Adrenal gland (tissue), 12 donors: ENCODE data around the gene USP38. TPM values are rescaled to one million over a fixed set of nuclear protein-coding genes. Genes with fewer than 3 reads are reported as not detected.

Source experiments
- DNase-seq, 7 donors: peaks; one replicate each; pipeline ENCODE4 v3.0.0-alpha.2; 2019 to 2020
- H3K27ac ChIP-seq, 5 donors: fragments of 200-600 bp; sonication (generic) in 4 of 5; 1 replicate in 3 of 5; 2 replicates in 2 of 5; pipeline versions ENCODE4 v1.5.1 to v1.8.0; 2016 to 2020; ENCODE audit warnings: mild to moderate bottlenecking in 1 of 5
- H3K27me3 ChIP-seq: fragments of 200-600 bp; 2 replicates; pipeline ENCODE4 v1.8.0; 2021
- H3K36me3 ChIP-seq, 2 donors: fragments of 200-600 bp; replicated peaks in 1 of 2; 1 replicate in 1 of 2; 2 replicates in 1 of 2; pipeline versions ENCODE4 v1.5.1 to v1.8.0; 2018 to 2022
- H3K4me1 ChIP-seq, 2 donors: fragments of 200-600 bp; replicated peaks in 1 of 2; 1 replicate in 1 of 2; 2 replicates in 1 of 2; pipeline versions ENCODE4 v1.5.1 to v1.8.0; 2018 to 2021
- H3K4me3 ChIP-seq, 4 donors: fragments of 200-600 bp; sonication (generic) in 3 of 4; one replicate each; pipeline ENCODE4 v1.5.1; 2016 to 2018
- H3K9me3 ChIP-seq, 3 donors: fragments of 200-600 bp; sonication (generic) in 1 of 3; replicated peaks in 1 of 3; 1 replicate in 2 of 3; 2 replicates in 1 of 3; pipeline versions ENCODE4 v1.5.1 to v1.8.0; 2016 to 2021
- POLR2A ChIP-seq, 2 donors: fragments of 450-650 bp; IDR thresholded peaks; one replicate each; pipeline ENCODE4 v1.6.1; 2017; ENCODE audit warnings: antibody characterized with exemption in 2 of 2, mild to moderate bottlenecking in 2 of 2, moderate library complexity in 1 of 2
- WGBS, 4 donors: extraction: QIAGEN DNeasy Blood & Tissue Kit in 2 of 4; methylation state at CpG; one replicate each; pipeline versions ENCODE4 v1.1.5 to v1.1.7; 2013 to 2017; 5-methylcytosine and 5-hydroxymethylcytosine counted together
- intact Hi-C, 2 donors: fragments of 100-400 bp; cut with DNase I; formaldehyde crosslinking; loops; one replicate each; pipeline versions ENCODE4 v1.14.1 to v1.15.0; 2022 to 2023
- polyA plus RNA-seq, 3 donors: library from polyadenylated mRNA; stranded (reverse); fragments of 200-250 nt in 2 of 3; fragments of 350-450 nt in 1 of 3; fragmentation: Illumina TruSeq in 1 of 3; extraction: RNeasy Lipid Tissue Mini Kit (QIAGEN cat#74804) in 1 of 3; gene quantifications; one replicate each; pipeline ENCODE4 v1.2.3, GENCODE V29; 2013 to 2014
- total RNA-seq, 9 donors: library from RNA; depleted of rRNA in 4 of 9; stranded (reverse); fragments of >200 nt in 4 of 9; fragments of 120-200 nt in 1 of 9; fragmentation: NEBNext Ultra II Directional in 1 of 9; extraction: Animal tissue kit (Norgen Biotek cat#: 25700) in 1 of 9; gene quantifications; one replicate each; pipeline versions ENCODE4 v1.1.0 to v1.2.4, GENCODE V29; 2013 to 2023
- TF ChIP-seq, protein P1 (sequence below), 6 experiments: fragments of 450-650 bp in 4 of 6; fragments of 200-600 bp in 2 of 6; sonication (generic) in 1 of 6; IDR thresholded peaks; 1 replicate in 5 of 6; 2 replicates in 1 of 6; pipeline versions ENCODE4 v1.5.1 to v1.8.0; 2016 to 2021; ENCODE audit warnings: antibody characterized with exemption in 6 of 6, mild to moderate bottlenecking in 2 of 6, moderate library complexity in 1 of 6
- donor health status: healthy with polysubstance abuse.
- donor health status: Bipolar disorder and iron deficiency.
- donor health status: DM: yes; HTN: yes; CAD: no.
- donor health status: DM: no; HTN: no; CAD: no.
- donor health status: DM: no; HTN: no; CAD: no.
- donor health status: DM: yes; HTN: yes; CAD: no.

Gene USP38
- total and polyA plus RNA-seq, 12 donors, result 3.2 to 37.4 (median 20.2) TPM

DNA sequence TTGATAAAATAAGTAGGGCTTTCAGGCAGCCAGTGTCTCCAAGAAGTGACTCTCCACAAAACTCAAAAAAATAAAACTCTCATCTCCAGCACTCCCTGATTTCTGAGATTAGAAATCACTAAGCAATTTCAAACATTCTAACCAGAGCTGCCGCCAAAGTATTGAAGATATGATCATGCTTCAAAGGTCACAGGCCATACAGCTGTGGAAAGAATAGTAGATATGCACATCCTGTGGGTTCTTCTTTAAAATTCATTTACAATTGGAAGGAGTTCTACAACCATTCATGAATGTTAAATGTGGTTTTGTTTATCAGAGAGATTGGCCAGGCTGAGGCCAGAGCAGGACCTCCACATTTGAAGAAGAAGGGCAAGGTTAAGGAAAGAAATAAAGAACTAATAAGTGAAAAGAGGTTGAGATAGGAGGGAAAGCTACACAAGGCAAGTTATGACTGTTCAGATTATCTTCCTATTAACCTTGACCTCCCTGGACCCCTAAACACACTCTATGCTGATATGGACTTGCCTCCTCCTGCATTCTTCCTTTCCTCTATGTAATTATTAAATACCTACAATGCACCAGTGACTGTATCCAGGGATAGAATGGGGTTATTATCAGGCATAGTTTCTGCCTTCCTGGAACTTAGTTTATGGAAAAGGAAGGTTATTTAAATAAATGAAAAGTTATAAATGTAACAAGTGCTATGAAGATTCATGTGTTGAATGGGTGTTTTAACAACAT is 56.4 kb downstream of the USP38 start:
- Histone ChIP-seq H3K9me3 (no peaks in the 10 kb centered on the region), H3K36me3 (no peaks in the 10 kb centered on the region), H3K27ac (no peak overlapping the region), H3K4me1 (no peaks in the 10 kb centered on the region), H3K27me3 (no peaks in the 10 kb centered on the region), H3K4me3 (no peak overlapping the region)
- no peak for DNase-seq
- TF ChIP-seq POLR2A (IDR thresholded peaks at IDR 0.05), result no peak
- TF ChIP-seq, protein P1, sequence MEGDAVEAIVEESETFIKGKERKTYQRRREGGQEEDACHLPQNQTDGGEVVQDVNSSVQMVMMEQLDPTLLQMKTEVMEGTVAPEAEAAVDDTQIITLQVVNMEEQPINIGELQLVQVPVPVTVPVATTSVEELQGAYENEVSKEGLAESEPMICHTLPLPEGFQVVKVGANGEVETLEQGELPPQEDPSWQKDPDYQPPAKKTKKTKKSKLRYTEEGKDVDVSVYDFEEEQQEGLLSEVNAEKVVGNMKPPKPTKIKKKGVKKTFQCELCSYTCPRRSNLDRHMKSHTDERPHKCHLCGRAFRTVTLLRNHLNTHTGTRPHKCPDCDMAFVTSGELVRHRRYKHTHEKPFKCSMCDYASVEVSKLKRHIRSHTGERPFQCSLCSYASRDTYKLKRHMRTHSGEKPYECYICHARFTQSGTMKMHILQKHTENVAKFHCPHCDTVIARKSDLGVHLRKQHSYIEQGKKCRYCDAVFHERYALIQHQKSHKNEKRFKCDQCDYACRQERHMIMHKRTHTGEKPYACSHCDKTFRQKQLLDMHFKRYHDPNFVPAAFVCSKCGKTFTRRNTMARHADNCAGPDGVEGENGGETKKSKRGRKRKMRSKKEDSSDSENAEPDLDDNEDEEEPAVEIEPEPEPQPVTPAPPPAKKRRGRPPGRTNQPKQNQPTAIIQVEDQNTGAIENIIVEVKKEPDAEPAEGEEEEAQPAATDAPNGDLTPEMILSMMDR (IDR thresholded peaks at IDR 0.05), result no peak
- intact Hi-C loops, result no loop called here
- WGBS, 4 donors, result 54 to 71% (median 61%) methylated on average over 1 of the region's 1 CpG

DNA sequence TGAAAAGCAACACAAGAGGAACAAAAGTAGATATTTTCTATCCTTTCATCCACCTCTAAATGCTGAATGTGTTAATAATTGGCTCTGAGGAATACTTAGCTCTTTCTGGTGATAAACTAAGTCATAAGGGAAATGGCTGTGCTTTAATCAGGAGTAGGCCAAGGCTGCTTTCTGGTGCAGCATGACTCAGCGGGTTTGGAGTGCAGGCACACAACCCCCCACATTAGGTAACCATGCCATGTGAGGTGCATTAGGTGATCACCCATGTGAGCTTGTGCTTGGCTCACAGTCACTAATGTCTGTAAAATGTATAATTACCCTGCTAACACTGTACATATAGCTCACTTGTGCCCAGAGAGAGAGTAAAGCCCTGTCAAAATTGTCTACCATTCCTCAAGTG is 57.2 kb downstream of the USP38 start:
- Histone ChIP-seq H3K4me3 (no peak overlapping the region), H3K27ac (no peak overlapping the region), H3K36me3 (no peaks in the 10 kb centered on the region), H3K4me1 (no peaks in the 10 kb centered on the region), H3K9me3 (no peaks in the 10 kb centered on the region), H3K27me3 (no peaks in the 10 kb centered on the region)
- DNase-seq, result no peak
- TF ChIP-seq, protein P1 (IDR thresholded peaks at IDR 0.05), result no peak
- TF ChIP-seq POLR2A (IDR thresholded peaks at IDR 0.05), result no peak
- 89 to 100% (median 100%) methylated on average over 1 of the region's 1 CpG for whole genome bisulfite sequencing, 4 donors
- intact Hi-C loops, result no loop called here

DNA sequence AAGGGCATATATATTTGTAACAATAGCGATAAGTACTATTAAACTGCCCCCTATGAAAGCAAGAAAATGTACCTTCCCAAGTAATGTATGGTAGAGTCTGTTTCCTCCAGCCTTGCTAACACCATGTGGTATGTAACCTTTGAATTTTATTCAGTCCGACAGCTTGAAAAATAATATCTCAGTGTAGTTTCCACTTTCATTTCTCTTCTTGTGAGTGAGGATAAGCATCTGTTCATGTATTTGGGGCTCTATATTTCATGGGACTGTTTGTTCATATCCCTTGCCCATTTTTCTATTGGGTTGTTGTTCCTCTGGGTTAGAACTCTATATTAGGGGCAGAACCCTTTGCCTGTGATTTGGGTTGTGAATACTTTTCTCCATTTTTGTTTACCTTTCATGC is 58.3 kb downstream of the USP38 start:
- Histone ChIP-seq H3K9me3 (no peaks in the 10 kb centered on the region), H3K36me3 (no peaks in the 10 kb centered on the region), H3K4me1 (no peaks in the 10 kb centered on the region), H3K27me3 (no peaks in the 10 kb centered on the region), H3K4me3 (no peak overlapping the region), H3K27ac (no peak overlapping the region)
- TF ChIP-seq POLR2A (IDR thresholded peaks at IDR 0.05), result no peak
- TF ChIP-seq, protein P1 (IDR thresholded peaks at IDR 0.05), result no peak
- DNase-seq, result no peak
- 84 to 90% (median 86%) methylated on average over 2 of the region's 2 CpGs for WGBS, 4 donors
- intact Hi-C loops, result no loop called here

DNA sequence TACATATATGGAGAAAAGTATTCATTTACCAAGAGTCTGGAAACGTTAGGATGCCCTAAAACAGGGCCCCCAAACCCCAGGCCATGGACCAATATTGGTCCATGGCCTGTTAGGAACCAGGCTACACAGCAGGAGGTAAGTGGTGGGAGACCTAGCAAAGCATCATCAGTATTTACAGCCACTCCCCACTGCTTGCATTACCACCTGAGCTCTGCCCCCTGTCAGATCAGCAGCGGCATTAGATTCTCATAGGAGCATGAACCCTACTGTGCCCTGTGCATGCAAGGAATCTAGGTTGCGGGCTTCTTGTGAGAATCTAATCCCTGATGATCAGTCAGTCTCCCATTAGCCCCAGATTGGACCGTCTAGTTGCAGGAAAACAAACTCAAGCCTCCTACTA is 62.3 kb downstream of the USP38 start:
- 70 to 82% (median 81%) methylated on average over 3 to 4 of the region's 4 CpGs for WGBS, 4 donors

More for the DNA sequence above, 62.3 kb downstream of the USP38 start:
- Histone ChIP-seq H3K4me3 (no peak overlapping the region), H3K27me3 (no peaks in the 10 kb centered on the region), H3K9me3 (no peaks in the 10 kb centered on the region), H3K4me1 (no peaks in the 10 kb centered on the region), H3K36me3 (no peaks in the 10 kb centered on the region), H3K27ac (no peak overlapping the region)
- no peak for DNase-seq
- TF ChIP-seq, protein P1 (IDR thresholded peaks at IDR 0.05), result no peak
- intact Hi-C loops, result no loop called here
